Activated CD4-positive, CD25-positive, alpha-beta regulatory T cell (primary cell): ENCODE data around the gene ACOT7.

ENCODE experiments used
- DNase-seq, 4 experiments: peaks; one replicate each; lab custom pipeline; 2025; lab: John Stamatoyannopoulos, UW

The ACOT7 gene

DNA sequence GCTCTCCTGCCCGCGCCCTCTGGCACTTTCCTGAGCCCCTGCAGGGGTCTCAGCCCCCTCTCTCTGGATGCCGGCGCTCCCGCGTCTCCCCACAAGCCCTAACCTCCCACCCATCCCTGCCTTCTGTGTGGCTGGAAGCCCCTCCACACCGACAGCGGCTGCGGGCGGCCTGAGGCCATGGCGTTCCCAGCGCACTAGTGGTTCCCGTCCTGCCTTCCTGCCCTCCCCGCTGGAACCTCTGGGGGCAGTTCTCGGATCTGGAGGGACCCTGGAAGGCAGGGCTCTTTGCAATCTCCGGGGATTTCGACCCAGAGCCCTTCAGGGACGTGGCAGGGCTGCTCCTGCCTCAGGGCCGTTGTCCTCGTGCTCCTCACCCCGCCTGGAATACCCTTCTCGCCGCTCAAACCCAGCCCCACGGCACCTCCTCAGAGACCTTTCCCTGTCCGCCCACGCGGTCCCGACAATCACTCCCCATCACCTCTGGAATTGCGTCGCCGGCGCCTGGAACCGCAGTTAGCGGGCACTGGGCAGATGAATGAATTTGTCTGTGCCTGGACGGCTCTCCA, 30.5 kb upstream of the ACOT7 start:
- DNase-seq: no peak

DNA sequence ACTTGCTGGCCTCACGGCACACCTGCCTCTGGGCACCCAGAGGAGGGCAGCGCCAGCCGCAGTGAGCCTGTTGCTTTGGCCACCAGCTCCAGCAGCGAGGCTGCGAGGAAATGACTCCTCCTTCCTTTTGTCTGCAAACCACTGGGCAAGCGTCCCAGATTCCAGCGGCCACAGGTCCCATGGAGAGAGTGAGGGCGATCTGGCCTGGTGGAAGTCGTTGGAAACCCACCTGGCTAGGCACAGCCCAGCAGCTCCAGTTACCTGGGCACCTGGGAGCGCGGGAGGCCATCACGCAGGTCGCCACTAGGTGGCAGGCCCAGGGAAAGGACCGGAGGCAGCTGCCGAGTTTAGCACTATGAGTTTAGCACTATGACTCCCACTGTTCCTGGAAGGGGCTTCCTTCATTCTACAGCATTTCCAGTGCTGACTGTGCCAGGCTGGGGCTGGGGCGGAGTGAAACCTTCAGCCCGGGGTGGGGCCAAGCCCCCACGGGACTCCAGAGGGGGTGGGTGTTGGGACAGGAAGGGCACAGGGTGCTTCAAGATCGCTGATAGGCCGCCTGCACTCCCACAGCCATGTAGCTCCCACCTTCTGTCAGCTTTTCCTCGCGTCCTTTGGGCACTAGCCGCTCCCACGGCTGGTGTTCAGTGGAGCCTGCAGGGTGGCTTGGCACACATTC, 29.9 kb upstream of the ACOT7 start:
- peak; percentile 26 to 51 (median 44) for DNase-seq

DNA sequence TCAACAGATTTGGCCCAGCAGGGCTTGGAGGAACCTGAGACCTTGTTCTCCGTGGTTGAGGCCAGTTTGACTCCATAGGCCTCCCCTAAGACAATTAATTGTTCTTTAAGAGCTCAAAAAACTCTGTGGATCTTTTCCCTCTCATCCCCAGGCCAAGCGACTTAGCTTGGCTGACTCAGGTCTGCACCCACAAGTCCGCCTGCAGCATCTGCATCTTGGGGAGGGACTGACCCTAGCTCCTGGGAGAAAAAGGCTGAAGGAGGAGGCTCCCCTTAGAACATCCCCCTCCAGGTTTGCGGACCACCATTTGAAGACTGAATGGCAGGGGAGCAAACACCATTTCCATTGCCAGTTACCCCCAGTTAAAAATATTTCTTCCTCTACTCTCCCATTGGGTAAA, 27.7 kb upstream of the ACOT7 start:
- DNase-seq: no peak

DNA sequence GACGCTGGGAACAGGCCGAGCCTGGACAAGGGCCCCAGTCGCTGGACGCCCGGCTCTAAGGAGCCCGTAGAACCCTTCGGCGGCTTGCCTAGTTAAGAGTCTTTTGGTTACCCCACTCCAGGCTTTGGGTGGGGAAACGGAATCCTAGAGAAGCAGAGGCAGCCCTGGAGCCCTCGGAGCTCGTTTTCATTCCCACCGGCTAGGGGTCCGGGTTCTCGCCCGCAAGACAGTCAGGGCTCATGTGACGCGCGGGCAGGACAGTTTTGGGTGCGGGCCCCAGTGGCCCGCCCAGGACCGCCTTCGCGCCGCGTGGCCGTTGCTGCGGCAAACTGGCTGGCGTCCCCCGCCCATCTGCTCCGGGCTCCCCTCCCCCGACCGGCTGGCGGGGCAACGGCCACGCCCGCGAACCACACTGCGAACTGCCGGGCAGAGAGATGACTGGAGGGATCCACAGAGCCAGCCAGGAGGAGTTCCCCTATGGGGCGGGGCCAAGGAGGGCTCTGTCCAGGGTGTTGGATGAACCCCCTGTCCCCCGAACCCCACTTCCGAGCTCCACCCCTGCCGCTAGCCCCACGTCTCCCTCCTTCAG, 27.0 kb upstream of the ACOT7 start:
- DNase-seq: no peak

DNA sequence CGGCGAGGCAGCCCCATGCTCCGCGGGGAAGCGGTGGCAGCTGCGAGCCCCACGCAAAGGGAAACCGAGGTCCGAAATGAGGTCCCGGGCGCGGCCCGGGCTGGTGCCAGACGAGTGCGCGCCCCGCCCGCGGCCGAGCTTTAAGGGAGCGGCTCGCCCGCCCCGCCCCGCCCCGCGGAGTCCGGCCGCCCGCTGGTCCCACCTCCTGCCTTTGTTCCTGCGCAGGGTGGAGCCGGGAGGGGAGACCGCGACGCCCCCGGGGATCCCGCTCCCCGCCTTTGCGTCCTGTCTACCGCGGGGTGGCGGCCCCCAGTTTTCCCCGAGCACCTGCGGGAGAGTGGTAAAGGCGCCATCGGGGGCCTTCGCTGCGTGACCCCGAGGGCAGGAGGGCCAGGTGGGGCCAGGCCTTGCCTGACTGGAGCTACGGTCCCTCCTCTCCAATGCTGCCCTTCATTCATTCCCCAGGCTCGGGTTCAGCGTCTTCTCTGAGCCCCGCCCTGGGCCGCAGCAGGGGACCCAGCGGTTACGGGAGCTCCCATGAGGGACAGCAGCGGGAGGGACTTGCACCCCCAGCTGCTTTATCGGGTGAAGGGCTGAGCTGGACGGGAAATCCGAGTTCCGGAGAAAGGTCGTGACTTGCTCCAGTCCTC, 26.4 kb upstream of the ACOT7 start, which contains the start of gene HES2:
Gene HES2 (minus strand): TSS at position 116 of the 650 bp plus-strand sequence. CDS start 99 bp downstream, at position 17.
- DNase-seq: no peak

DNA sequence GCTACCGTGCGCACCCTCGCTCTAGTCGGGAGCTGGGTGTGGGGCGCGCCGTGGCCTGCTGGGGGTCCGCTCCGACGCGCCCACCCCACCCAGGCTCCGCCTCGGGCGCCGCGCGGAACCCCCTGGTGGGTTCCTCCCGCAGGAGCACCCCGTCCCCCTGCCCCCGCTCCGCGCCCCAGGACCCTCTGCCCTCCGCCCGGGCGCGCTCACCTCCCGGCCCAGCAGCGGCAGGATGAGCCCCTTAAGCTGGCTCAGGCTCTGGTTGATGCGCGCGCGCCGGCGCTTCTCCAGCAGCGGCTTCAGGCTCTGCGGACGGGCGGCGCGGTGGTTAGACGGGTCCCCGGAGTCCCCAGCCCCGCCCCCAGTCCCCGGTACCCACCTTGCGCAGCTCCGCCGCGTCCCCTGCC, 25.8 kb upstream of the ACOT7 start:
- no peak for DNase-seq

DNA sequence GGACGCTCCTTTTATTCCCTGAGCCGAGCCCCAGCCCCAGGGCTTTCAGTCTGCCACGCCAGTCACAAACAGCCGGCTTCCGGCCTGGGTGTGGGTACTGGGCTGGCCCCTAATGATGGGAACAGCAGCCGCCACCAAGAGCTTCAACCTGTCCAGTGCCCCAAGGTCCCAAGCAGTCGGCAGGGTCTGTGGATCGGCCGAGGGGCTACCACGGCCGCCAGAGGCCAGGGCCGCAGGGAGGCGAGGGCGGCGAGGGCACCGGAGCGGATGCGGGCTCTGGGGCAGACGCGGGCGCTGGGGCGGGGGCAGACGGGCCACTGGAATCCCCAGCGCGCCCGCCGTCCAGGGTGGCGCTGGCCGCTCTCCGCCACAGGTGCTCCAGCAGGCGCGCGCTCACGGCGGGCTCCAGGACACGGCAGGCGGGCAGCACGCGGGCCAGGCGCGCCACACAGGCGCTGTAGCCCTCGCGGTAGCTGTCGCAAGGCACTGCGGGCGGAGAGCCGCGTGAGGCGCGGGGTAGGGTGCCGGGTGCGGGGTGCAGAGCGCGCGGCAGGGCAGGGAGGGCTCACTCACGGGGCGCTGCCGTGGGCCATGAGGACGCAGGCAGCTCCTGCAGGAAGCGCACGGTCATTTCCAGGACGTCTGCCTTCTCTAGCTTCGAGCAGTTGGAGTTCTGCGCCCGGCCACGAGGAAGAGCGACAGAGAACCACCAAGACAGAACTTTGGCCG, 25.3 kb upstream of the ACOT7 start:
- no peak for DNase-seq

DNA sequence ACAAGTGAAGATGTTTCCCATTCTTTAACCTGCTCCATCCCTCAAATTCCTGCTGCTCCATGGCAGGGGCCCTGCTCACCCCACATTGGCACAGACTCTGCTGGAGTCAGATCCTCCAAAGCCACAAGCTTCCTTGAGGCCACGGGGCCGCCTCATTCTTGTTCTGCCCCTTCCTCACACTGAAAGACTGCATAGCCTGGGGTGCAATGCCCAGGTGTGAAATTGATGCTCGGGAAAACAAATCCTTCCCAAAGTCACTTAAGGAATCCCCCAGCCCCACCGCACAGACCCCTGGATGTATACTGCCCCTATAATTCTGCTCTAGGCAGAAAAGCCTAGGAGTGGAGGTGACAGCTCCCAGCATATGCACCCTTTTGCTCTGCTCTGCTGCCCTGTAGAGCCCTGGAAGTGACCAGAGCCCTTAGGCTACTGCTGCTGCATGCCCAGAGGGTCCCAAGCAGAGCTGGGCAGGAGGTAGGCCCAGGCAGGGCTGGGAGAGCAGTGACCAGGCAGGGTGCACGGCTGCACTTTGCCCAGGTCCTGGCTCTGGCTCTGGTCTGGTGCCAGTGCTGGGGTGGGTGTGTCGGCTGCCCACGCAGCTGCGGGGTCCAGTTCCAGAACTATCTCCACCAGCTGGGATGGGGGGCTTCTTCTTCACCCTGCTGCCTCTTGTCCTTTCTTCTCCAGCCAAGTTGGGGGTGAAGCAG, 24.5 kb upstream of the ACOT7 start:
- DNase-seq: no peak

DNA sequence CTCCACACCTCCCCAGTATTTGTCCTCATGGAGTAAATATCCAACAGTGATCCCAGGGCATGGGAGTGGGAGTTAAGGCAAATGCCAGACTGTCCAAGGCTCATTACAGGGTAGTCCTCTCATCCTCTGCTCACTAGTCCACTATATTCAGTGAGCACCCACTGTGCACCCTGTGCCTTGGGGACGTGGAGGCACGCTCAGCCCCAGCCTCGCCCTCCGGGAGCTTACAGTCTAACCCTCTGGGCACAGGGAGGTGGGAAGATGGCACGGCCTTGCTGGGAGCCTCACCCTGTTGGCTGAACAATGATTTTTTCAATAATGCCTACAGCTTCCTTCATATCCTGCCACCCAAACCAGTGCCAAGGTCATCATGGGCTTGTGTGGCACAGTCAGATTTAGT, 23.3 kb upstream of the ACOT7 start:
- no peak for DNase-seq

DNA sequence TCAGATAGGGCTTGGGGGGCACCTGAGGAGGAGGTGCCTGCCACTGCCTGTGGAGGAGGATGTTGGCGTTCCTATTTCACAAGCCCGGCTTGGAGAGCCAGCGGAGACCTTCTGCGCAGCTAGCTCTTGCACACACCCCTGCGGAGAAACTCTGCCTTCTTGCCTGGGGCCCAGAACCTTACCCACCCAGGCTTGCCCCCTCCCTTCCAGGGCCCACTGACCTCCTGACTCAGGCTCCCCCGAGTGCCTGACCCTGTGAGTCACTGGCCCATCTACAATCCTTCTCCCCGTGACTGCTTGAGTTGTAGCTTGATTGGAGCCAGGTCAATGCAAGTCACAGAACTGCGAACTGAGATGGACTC, 22.7 kb upstream of the ACOT7 start:
- no peak for DNase-seq

DNA sequence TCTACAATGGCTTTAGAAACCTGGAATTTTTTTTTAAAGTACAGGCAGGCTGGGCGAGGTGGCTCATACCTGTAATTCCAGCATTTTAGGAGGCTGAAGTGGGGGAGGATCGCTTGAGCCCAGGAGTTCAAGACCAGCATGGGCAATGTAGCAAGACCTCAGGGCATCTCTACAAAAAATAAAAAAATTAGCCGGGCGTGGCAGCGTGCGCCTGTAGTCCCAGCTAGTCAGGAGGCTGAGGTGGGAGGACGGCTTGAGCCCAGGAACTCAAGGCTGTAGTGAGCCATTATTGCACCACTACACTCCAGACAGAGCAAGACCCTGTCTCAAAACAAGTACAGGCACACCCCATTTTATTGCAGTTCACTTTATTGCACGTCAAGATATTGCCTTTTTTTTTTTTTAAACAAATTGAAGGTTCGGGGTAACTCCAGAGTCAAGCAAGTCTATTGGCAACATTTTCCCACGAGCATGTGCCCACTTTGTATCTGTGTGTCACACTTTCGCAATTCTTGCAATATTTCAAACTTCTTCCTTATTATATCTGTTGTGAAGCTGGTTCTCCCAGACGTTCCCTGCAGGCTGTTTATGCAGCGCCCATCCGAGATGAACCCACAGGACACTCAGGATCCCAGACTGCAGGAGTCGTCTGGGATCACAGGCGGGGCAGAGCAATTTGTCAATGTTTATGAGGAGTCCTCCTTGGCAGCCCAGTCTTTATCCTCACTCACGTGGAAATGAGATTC, 21.5 kb upstream of the ACOT7 start:
- no peak for DNase-seq

DNA sequence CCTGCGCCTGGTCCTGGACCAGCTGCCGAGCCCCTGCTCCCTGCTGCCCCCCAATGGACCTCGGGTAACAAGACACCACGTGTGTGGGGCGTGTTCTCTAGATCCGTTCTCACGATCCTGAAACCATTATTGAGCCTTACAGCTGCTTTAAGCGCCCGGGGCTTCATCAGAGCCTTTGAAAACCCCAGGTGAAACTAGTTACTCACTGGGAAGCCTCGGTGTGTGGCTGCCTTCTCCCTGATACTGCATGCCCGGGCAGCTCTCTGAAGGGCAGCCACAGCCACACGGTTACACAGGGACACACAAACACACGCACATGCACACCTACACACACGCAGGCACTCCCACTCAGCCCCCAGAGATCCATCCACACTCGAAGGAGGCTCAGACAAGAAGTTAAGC, 20.9 kb upstream of the ACOT7 start:
- no peak for DNase-seq

DNA sequence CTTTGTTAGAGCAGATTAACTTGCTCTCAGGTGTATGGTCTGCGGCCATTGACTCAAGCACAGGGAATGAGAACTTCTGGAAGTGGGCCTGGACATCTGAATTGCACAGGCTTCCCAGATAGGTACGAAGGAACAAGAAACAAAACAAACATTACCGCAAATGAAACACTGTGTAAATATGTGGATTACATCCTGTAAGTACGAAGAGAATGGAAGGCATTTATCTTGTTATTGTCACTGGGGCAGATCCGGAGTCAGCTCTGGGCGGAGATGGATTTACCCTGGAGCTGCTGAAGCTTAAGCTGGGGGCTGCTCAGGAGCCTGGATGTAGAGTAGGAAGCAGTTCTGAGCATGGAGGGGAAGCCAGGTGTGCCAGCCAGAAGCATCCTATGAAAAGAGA, 19.3 kb upstream of the ACOT7 start:
- no peak for DNase-seq

DNA sequence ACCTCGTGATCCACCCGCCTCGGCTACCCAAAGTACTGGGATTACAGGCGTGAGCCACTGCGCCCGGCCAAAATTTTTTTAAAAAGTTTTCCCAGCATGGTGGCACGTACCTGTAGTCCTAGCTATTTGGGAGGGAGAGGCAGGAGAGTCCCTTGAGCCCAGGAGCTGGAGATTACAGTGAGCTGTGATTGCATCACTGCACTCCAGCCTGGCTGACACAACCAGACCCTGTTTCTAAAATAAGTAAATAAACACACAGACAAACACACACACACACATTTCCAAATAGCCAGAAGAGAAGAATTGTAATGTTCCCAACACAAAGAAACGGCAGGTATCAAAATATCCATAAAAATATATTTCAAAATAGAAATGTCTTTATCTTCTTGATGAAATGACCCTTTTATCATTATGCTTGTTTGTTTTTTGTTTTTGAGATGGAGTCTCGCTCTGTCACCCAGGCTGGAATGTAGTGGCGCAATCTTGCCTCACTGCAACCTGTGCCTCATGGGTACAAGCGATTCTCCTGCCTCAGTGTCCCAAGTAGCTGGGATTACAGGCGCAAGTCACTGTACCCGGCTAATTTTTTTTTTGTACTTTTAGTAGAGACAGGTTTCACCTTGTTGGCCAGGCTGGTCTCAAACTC, 16.8 kb upstream of the ACOT7 start:
- DNase-seq: no peak

DNA sequence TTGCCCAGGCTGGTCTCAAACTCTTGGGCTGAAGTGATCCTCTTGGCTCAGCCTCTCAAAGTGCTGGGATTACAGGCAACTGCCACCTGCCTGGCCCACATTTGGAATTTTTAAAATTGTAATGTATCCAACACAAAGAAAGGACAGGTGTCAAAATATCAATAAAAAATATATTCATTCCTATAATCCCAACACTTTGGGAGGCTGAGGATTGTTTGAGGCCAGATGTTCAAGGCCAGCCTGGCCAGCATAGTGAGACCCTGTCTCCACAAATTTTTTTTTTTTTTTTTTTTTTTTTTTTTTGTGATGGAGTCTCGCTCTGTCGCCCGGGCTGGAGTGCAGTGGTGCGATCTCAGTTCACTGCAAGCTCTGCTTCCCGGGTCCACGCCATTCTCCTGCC, 16.2 kb upstream of the ACOT7 start:
- no peak for DNase-seq

DNA sequence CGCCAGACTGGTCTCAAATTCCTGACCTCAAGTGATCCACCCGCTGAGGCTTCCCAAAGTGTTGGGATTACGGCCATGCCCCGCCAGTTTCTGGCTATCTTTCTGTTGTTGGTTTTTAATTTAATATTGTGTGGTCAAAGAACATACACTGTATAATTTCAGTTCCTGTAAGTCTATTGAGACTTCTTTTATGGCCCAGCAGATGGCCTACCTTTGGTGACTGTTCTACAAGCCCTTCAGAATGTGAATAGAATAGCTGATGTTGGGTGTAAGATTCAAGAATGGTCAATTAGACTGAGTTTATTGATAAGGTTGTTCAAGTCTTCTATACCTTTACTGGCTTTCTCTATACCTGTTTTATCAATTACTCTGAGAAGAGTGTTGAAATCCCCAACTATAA, 15.5 kb upstream of the ACOT7 start:
- DNase-seq: no peak

DNA sequence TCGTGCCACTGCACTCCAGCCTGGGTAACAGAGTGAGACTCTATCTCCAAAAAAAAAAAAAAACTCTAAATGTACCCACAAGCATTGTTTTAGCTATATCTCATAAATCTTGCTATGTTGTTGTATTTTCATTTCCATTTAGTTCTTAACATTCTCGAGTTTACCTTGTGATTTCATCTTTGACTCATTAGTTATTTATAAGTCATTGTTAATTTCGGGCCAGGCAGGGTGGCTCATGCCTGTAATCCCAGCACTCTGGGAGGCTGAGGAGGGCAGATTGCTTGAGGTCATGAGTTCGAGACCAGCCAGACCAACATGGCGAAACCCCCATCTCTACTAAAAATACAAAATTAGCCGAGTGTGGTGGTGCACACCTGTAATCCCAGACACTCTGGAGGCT, 14.5 kb upstream of the ACOT7 start:
- DNase-seq: no peak

DNA sequence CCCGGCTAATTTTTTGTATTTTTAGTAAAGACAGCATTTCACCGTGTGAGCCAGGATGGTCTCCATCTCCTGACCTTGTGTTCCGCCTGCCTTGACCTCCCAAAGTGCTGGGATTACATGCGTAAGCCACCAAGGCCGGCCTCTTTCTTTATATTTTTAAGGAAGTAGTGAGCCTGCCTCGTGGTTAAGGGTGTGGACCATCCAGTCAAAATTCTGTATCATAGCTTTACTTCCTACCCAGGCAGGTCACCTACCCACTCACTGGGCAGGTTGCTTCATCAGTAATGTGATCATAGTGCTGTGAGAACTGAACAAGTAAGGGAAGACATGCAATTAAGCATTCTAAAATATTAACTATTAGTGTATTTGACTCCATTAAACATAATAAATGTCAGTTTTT, 8.1 kb upstream of the ACOT7 start:
- DNase-seq: no peak

DNA sequence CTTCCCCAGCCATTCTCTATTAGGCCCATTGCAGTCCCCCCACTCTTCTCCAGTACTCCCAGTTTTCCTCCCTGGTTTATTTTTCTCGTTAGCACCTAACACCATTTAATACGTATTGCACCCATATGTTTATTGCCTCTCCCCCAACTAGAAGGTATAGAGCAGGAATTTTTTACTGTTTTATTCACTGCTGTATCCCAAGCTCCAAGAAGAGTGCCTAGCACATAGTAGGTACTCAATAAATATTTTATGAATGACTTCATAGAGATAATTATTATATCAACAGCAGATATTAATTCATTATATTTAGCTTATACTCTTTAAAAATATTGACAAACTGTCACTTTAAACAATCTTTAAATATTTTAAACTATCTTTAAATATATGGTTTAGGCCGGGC, 5.7 kb upstream of the ACOT7 start:
- no peak for DNase-seq

DNA sequence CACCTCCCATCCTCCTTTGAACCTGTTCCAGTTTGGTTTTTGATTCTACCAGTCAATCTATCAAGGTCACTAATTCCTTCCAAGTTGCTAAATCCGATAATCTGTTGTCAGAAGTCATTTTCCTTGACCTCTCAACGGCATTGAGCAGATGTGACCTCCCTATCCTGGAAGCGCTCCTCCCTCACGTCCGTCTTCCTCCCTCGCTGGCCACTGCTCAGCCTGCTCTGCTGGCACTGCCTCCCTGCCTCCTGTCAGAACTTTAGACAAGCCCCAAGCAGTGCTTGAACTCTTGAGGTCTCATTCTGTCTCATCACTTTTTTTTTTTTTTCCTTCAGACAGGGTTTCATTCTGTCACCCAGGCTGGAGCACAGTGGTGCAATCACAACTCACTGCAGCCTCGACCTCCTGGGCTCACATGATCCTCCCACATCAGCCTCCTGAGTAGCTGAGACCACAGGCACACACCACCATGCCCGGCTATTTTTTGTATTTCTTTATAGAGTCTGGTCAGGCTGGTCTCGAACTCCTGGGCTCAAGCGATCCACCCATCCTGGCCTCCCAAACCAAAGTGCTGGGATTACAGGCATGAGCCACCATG, 4.4 kb upstream of the ACOT7 start:
- no peak for DNase-seq
